Glutamatergic neuron (in vitro differentiated cells): ENCODE data around the gene EDC3. TPM values are rescaled to one million over a fixed set of nuclear protein-coding genes. Genes with fewer than 3 reads are reported as not detected.

Experiments
- DNase-seq: peaks from one replicate; pipeline ENCODE4 v3.0.0; 2022
- H3K27ac Mint-ChIP-seq: one replicate; pipeline ENCODE4 v1.8.0; 2020; ENCODE audit warnings: mild to moderate bottlenecking, mixed read lengths, inconsistent platforms; ENCODE audit not compliant: unreplicated experiment
- H3K27me3 Mint-ChIP-seq: one replicate; pipeline ENCODE4 v1.8.0; 2020; ENCODE audit warnings: mild to moderate bottlenecking, moderate library complexity, mixed read lengths, inconsistent platforms; ENCODE audit not compliant: unreplicated experiment
- H3K36me3 Mint-ChIP-seq: one replicate; pipeline ENCODE4 v1.8.0; 2020; ENCODE audit warnings: mild to moderate bottlenecking, mixed read lengths, inconsistent platforms; ENCODE audit not compliant: unreplicated experiment
- H3K4me1 Mint-ChIP-seq: one replicate; pipeline ENCODE4 v1.8.0; 2020; ENCODE audit warnings: mild to moderate bottlenecking, low read depth, mixed read lengths, inconsistent platforms; ENCODE audit not compliant: unreplicated experiment
- H3K4me3 Mint-ChIP-seq: one replicate; pipeline ENCODE4 v1.8.0; 2020; ENCODE audit warnings: mild to moderate bottlenecking, mixed read lengths, inconsistent platforms; ENCODE audit not compliant: unreplicated experiment
- H3K9me3 Mint-ChIP-seq: one replicate; pipeline ENCODE4 v1.8.0; 2020; ENCODE audit warnings: mild to moderate bottlenecking, moderate library complexity, mixed read lengths, inconsistent platforms; ENCODE audit not compliant: unreplicated experiment
- total RNA-seq: library from RNA; stranded (reverse); fragmentation: NEBNext Ultra II Directional; extraction: Animal tissue kit (Norgen Biotek cat#: 25700); gene quantifications from one replicate; pipeline ENCODE4 v1.2.1, GENCODE V29; 2021; ENCODE audit not compliant: unreplicated experiment
- TF ChIP-seq, protein P1 (sequence below): fragments of 200-600 bp; sonication (generic); IDR thresholded peaks from one replicate; pipeline ENCODE4 v1.5.0; 2021; ENCODE audit not compliant: partially characterized antibody, unreplicated experiment

EDC3 gene
- total RNA-seq, 1 donor from 2014 or later: 66.0 TPM

DNA sequence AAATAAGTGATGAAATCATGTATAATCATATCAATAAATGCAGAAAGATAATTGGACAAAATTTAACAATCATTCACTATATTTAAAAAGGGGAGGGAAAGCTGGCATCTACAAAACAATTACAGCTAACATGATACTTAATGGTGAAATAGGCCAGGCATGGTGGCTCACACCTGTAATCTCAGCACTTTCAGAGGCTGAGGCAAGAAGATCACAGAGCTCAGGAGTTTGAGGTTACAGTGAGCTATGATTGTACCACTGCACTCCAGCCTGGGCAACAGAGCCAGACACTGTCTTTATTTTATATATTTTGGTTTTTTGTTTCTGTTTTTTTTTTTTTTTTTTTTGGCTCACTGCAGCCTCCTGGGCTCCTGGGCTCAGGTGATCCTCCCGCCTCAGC lies 12.1 kb downstream of the EDC3 start:
- H3K27me3 Mint-ChIP-seq: peaks cover 2% of the 10 kb centered on the region
- DNase-seq: no peak
- peaks cover 3% of the 10 kb centered on the region for H3K9me3 Mint-ChIP-seq
- peaks cover 16% of the 10 kb centered on the region for H3K36me3 Mint-ChIP-seq
- TF ChIP-seq, protein P1, sequence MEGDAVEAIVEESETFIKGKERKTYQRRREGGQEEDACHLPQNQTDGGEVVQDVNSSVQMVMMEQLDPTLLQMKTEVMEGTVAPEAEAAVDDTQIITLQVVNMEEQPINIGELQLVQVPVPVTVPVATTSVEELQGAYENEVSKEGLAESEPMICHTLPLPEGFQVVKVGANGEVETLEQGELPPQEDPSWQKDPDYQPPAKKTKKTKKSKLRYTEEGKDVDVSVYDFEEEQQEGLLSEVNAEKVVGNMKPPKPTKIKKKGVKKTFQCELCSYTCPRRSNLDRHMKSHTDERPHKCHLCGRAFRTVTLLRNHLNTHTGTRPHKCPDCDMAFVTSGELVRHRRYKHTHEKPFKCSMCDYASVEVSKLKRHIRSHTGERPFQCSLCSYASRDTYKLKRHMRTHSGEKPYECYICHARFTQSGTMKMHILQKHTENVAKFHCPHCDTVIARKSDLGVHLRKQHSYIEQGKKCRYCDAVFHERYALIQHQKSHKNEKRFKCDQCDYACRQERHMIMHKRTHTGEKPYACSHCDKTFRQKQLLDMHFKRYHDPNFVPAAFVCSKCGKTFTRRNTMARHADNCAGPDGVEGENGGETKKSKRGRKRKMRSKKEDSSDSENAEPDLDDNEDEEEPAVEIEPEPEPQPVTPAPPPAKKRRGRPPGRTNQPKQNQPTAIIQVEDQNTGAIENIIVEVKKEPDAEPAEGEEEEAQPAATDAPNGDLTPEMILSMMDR: no peak
- H3K27ac Mint-ChIP-seq: no peak overlapping the region
- no peak overlapping the region for H3K4me3 Mint-ChIP-seq
- no peaks in the 10 kb centered on the region for H3K4me1 Mint-ChIP-seq

DNA sequence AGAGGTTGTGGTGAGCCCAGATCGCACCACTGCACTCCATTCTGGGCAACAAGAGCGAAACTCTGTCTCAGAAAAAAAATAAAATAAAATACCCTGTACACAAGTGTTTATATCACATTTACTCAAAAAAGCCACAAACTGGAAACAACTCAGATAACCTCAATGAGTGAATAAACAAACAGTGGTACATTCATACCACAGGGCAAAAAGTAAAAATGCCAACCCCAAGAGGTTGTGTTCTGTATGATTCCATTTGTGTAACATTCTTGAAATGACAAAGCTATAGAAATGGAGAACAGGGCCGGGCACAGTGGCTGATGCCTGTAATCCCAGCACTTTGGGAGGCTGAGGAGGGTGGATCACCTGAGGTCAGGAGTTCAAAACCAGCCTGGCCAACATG lies 12.9 kb downstream of the EDC3 start:
- Mint-ChIP-seq H3K4me3 (no peak overlapping the region), H3K27me3 (peaks cover 2% of the 10 kb centered on the region), H3K4me1 (no peaks in the 10 kb centered on the region), H3K27ac (no peak overlapping the region), H3K36me3 (peaks cover 16% of the 10 kb centered on the region), H3K9me3 (peaks cover 3% of the 10 kb centered on the region)
- no peak for DNase-seq
- TF ChIP-seq, protein P1: no peak

DNA sequence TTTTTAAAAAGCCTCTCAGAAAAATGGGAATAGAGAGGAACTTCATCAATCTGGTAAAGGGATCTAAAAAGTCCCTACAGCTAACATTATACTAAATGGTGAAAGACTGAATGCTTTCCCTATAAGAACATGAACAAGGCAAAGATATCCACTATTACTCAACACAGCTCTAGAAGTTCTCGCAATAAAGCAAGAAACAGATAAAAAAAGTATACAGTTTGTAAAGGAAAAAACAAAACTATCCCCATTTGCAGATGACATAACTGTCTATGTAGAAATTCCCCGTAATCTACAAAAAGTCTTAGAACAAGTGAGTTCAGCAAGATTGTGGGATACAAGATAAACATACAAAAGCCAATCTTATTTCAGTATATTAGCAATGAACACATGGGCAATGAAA lies 15.4 kb downstream of the EDC3 start:
- DNase-seq: no peak
- Mint-ChIP-seq H3K9me3 (peaks cover 3% of the 10 kb centered on the region), H3K27me3 (peaks cover 2% of the 10 kb centered on the region), H3K36me3 (peaks cover 13% of the 10 kb centered on the region), H3K4me1 (no peaks in the 10 kb centered on the region), H3K4me3 (no peak overlapping the region), H3K27ac (no peak overlapping the region)
- TF ChIP-seq, protein P1: no peak

DNA sequence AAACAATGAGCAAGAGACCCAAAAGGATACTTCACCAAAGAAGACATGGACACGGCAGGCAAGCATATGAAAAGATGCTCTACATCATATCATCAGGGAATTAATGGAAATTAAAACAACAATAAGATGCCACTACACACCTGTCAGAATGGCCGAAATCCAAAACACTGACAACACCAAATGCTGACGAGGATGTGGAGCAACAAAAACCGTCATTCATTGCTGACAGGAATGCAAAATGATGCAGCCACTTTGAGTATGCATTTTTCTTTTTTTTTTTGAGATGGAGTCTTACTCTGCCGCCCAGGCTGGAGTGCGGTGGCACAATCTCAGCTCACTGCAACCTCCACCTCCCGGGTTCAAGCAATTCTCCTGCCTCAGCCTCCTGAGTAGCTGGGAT lies 19.0 kb downstream of the EDC3 start:
- no peaks in the 10 kb centered on the region for H3K4me1 Mint-ChIP-seq
- no peak for DNase-seq
- no peaks in the 10 kb centered on the region for H3K36me3 Mint-ChIP-seq
- H3K27ac Mint-ChIP-seq: no peak overlapping the region
- peaks cover 4% of the 10 kb centered on the region for H3K27me3 Mint-ChIP-seq
- no peak overlapping the region for H3K4me3 Mint-ChIP-seq
- H3K9me3 Mint-ChIP-seq: no peaks in the 10 kb centered on the region
- TF ChIP-seq, protein P1: no peak

DNA sequence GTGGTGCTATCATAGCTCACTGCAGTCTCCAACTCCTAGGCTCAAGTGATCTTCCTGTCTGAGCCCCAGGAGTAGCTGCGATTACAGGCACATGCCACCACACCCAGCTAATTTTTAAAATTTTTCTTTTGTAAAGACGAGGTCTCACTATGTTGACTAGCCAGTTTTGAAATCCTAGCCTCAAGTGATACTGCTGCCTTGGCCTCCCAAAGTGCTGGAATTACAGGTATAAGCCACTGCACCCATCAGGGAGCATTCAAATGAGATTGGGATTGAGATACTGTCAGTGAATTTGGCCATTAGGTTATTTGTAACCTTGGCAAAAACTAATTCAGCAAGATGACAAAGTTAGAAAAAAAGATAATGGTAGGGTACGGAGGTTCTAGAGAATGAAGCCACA lies 21.7 kb downstream of the EDC3 start:
- no peaks in the 10 kb centered on the region for H3K9me3 Mint-ChIP-seq
- no peak for DNase-seq
- no peaks in the 10 kb centered on the region for H3K4me1 Mint-ChIP-seq
- H3K27ac Mint-ChIP-seq: no peak overlapping the region
- TF ChIP-seq, protein P1: no peak
- peaks cover 2% of the 10 kb centered on the region for H3K27me3 Mint-ChIP-seq
- H3K4me3 Mint-ChIP-seq: no peak overlapping the region
- no peaks in the 10 kb centered on the region for H3K36me3 Mint-ChIP-seq
